Ureter (tissue), 1 donor: ENCODE measurements around the gene SUZ12. TPM values are rescaled to one million over a fixed set of nuclear protein-coding genes. Genes with fewer than 3 reads are reported as not detected.
A peak's percentile ranks its signal among the peaks of the same experiment; 100 is the strongest.
"Not testable (repeated sequence)": the region's sequence is repeated elsewhere in the genome, so short reads cannot be mapped to it uniquely, and the experiment has no call there.

Experiments
- DNase-seq: peaks from one replicate; pipeline ENCODE4 v3.0.0-alpha.2; 2020; ENCODE audit warnings: low spot score
- total RNA-seq: library from RNA; stranded (reverse); gene quantifications from one replicate; pipeline ENCODE4 v1.2.4, GENCODE V29; 2023
- donor health status: DM: yes; HTN: yes; CAD: no.

SUZ12 gene
- 25.9 TPM for total RNA-seq

- peak; percentile 86 for DNase-seq
Observed at GRCh38 chr17:31936615-31937609, at the start of gene SUZ12. TSS of gene SUZ12 (plus strand) at chr17:31937007. CDS start at chr17:31937247, 240 bp downstream.

- DNase-seq, result no peak
Observed at GRCh38 chr17:31888124-31888523, 48.7 kb upstream of the SUZ12 start.

- no peak for DNase-seq
Observed at GRCh38 chr17:31900877-31901276, 35.9 kb upstream of the SUZ12 start.

GRCh38 chr17:31902693-31903092, 34.1 kb upstream of the SUZ12 start:
- DNase-seq, result no peak

GRCh38 chr17:31903401-31903800, 33.4 kb upstream of the SUZ12 start:
- DNase-seq, result no peak

GRCh38 chr17:31907342-31907962, 29.4 kb upstream of the SUZ12 start:
- no peak for DNase-seq

GRCh38 chr17:31908386-31908785, 28.4 kb upstream of the SUZ12 start:
- DNase-seq, result no peak

- DNase-seq, result not testable (repeated sequence)
Observed at GRCh38 chr17:31912705-31913104, 24.1 kb upstream of the SUZ12 start.

- no peak for DNase-seq
Observed at GRCh38 chr17:31915456-31916100, 21.2 kb upstream of the SUZ12 start.

GRCh38 chr17:31916491-31917064, 20.2 kb upstream of the SUZ12 start:
- no peak for DNase-seq

GRCh38 chr17:31917065-31917529, 19.7 kb upstream of the SUZ12 start:
- no peak for DNase-seq

GRCh38 chr17:31917721-31918120, 19.1 kb upstream of the SUZ12 start:
- DNase-seq, result not testable (repeated sequence)

- no peak for DNase-seq
Observed at GRCh38 chr17:31918701-31919128, 18.1 kb upstream of the SUZ12 start.

- DNase-seq, result no peak
Observed at GRCh38 chr17:31919802-31920525, 16.8 kb upstream of the SUZ12 start.

- DNase-seq, result no peak
Observed at GRCh38 chr17:31926100-31926729, 10.6 kb upstream of the SUZ12 start.

GRCh38 chr17:31931756-31932155, 5.1 kb upstream of the SUZ12 start:
- no peak for DNase-seq

GRCh38 chr17:31935512-31935911, 1.3 kb upstream of the SUZ12 start:
- DNase-seq, result no peak

- not testable (repeated sequence) for DNase-seq
Observed at GRCh38 chr17:31937926-31938641, 1.3 kb downstream of the SUZ12 start.

GRCh38 chr17:31941916-31942315, 5.1 kb downstream of the SUZ12 start:
- not testable (repeated sequence) for DNase-seq

GRCh38 chr17:31942396-31942795, 5.6 kb downstream of the SUZ12 start:
- DNase-seq, result not testable (repeated sequence)
